ENCODE data around the gene FAM131B. TPM values are rescaled to one million over a fixed set of nuclear protein-coding genes. Genes with fewer than 3 reads are reported as not detected.

Gene FAM131B
- total RNA-seq, 1 experiment from 2014 or later, result 6.9 TPM

GRCh38 chr7:143359771-143360353, 2.7 kb downstream of the FAM131B start:
- Histone ChIP-seq H3F3A (ENCODE audit: low read length, unreplicated experiment) (no peaks in the 10 kb centered on the region), H3K4me1 (ENCODE audit: insufficient read depth, low read length) (no peaks in the 10 kb centered on the region; the same call in 1 of the 2 replicates), H3K4me2 (ENCODE audit: low read length) (no peak overlapping the region), H3K4me3 (ENCODE audit: low read length) (no peak overlapping the region), H2AFZ (ENCODE audit: low read length) (no peak overlapping the region), H4K20me1 (ENCODE audit: low read length) (no peaks in the 10 kb centered on the region), H3K27me3 (ENCODE audit: low read length) (peaks cover 9% of the 10 kb centered on the region), H3K9me2 (replicated peaks; ENCODE audit: low read length) (no peaks in the 10 kb centered on the region), H3K36me3 (ENCODE audit: low read depth, low read length) (no peaks in the 10 kb centered on the region), H3K27ac (ENCODE audit: low read length) (no peak overlapping the region), H3K9ac (ENCODE audit: low read length) (no peak overlapping the region), H3K9me3 (ENCODE audit: low read length) (no peaks in the 10 kb centered on the region), H3K79me2 (ENCODE audit: low read length) (no peaks in the 10 kb centered on the region)
- DNase-seq (no peak), ATAC-seq (no peak)
- no TSS peak for BruUV-seq (replicated peaks)
- POLR2A ChIA-PET (ENCODE audit: unreplicated experiment), result no interaction called here
- TF ChIP-seq EZH2 (IDR thresholded peaks at IDR 0.05; ENCODE audit: low read length, unreplicated experiment) (no peak), EZH2phosphoT487 (IDR thresholded peaks at IDR 0.05; ENCODE audit: borderline replicate concordance, low read length) (no peak)
- TF ChIP-seq, protein P1, sequence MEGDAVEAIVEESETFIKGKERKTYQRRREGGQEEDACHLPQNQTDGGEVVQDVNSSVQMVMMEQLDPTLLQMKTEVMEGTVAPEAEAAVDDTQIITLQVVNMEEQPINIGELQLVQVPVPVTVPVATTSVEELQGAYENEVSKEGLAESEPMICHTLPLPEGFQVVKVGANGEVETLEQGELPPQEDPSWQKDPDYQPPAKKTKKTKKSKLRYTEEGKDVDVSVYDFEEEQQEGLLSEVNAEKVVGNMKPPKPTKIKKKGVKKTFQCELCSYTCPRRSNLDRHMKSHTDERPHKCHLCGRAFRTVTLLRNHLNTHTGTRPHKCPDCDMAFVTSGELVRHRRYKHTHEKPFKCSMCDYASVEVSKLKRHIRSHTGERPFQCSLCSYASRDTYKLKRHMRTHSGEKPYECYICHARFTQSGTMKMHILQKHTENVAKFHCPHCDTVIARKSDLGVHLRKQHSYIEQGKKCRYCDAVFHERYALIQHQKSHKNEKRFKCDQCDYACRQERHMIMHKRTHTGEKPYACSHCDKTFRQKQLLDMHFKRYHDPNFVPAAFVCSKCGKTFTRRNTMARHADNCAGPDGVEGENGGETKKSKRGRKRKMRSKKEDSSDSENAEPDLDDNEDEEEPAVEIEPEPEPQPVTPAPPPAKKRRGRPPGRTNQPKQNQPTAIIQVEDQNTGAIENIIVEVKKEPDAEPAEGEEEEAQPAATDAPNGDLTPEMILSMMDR (conservative IDR thresholded peaks at IDR 0.05; ENCODE audit: low read depth, low read length), result no peak
- intact Hi-C loops (cut with micrococcal nuclease), result no loop called here
- CTCF ChIA-PET, result no interaction called here

GRCh38 chr7:143358626-143359025, 3.9 kb downstream of the FAM131B start:
- TF ChIP-seq EZH2phosphoT487 (IDR thresholded peaks at IDR 0.05; ENCODE audit: borderline replicate concordance, low read length) (no peak), EZH2 (IDR thresholded peaks at IDR 0.05; ENCODE audit: low read length, unreplicated experiment) (no peak)
- TF ChIP-seq, protein P1 (conservative IDR thresholded peaks at IDR 0.05; ENCODE audit: low read depth, low read length), result no peak

GRCh38 chr7:143356414-143357050, 6.0 kb downstream of the FAM131B start:
- Histone ChIP-seq H3K9ac (ENCODE audit: low read length) (no peak overlapping the region), H3K4me3 (ENCODE audit: low read length) (no peak overlapping the region), H3K27ac (ENCODE audit: low read length) (no peak overlapping the region), H3K36me3 (ENCODE audit: low read depth, low read length) (no peaks in the 10 kb centered on the region), H4K20me1 (ENCODE audit: low read length) (no peaks in the 10 kb centered on the region), H3K79me2 (ENCODE audit: low read length) (no peaks in the 10 kb centered on the region), H2AFZ (ENCODE audit: low read length) (no peak overlapping the region), H3K4me2 (ENCODE audit: low read length) (no peak overlapping the region), H3K27me3 (ENCODE audit: low read length) (no peaks in the 10 kb centered on the region), H3K9me3 (ENCODE audit: low read length) (no peaks in the 10 kb centered on the region), H3F3A (ENCODE audit: low read length, unreplicated experiment) (no peaks in the 10 kb centered on the region), H3K4me1 (ENCODE audit: insufficient read depth, low read length) (no peaks in the 10 kb centered on the region; the same call in 1 of the 2 replicates), H3K9me2 (replicated peaks; ENCODE audit: low read length) (no peaks in the 10 kb centered on the region)
- POLR2A ChIA-PET (ENCODE audit: unreplicated experiment), result interaction anchor here (1.4 kb wide), 1 partner anchor 22 kb away, joined by 3 read pairs; no protein-coding TSS in a partner anchor
- intact Hi-C loops (cut with micrococcal nuclease), result no loop called here
- ATAC-seq (no peak), DNase-seq (no peak)
- TF ChIP-seq EZH2 (IDR thresholded peaks at IDR 0.05; ENCODE audit: low read length, unreplicated experiment) (no peak), EZH2phosphoT487 (IDR thresholded peaks at IDR 0.05; ENCODE audit: borderline replicate concordance, low read length) (no peak)
- TF ChIP-seq, protein P1 (conservative IDR thresholded peaks at IDR 0.05; ENCODE audit: low read depth, low read length), result no peak
- BruUV-seq (replicated peaks), result no TSS peak
- CTCF ChIA-PET, result no interaction called here

More at GRCh38 chr7:143358626-143359025, 3.9 kb downstream of the FAM131B start:
- H3K27ac ChIP-seq (ENCODE audit: low read length), result no peak overlapping the region
- H3K9me3 ChIP-seq (ENCODE audit: low read length), result no peaks in the 10 kb centered on the region
- CTCF ChIA-PET, result no interaction called here
- POLR2A ChIA-PET (ENCODE audit: unreplicated experiment), result interaction anchor here (0.7 kb wide), 1 partner anchor 24 kb away, joined by 6 read pairs; no protein-coding TSS in a partner anchor
- H3K9me2 ChIP-seq (replicated peaks; ENCODE audit: low read length), result no peaks in the 10 kb centered on the region
- no peaks in the 10 kb centered on the region; the same call in 1 of the 2 replicates for H3K4me1 ChIP-seq (ENCODE audit: insufficient read depth, low read length)
- no peaks in the 10 kb centered on the region for H3K79me2 ChIP-seq (ENCODE audit: low read length)
- H3K36me3 ChIP-seq (ENCODE audit: low read depth, low read length), result no peaks in the 10 kb centered on the region
- ATAC-seq (no peak), DNase-seq (no peak)
- intact Hi-C loops (cut with micrococcal nuclease), result no loop called here
- no peak overlapping the region for H3K4me2 ChIP-seq (ENCODE audit: low read length)
- no peaks in the 10 kb centered on the region for H4K20me1 ChIP-seq (ENCODE audit: low read length)
- H3K27me3 ChIP-seq (ENCODE audit: low read length), result peaks cover 8% of the 10 kb centered on the region
- no peak overlapping the region for H3K9ac ChIP-seq (ENCODE audit: low read length)
- no peak overlapping the region for H2AFZ ChIP-seq (ENCODE audit: low read length)
- H3K4me3 ChIP-seq (ENCODE audit: low read length), result no peak overlapping the region
- BruUV-seq (replicated peaks), result no TSS peak
- no peaks in the 10 kb centered on the region for H3F3A ChIP-seq (ENCODE audit: low read length, unreplicated experiment)

All from PC-3 (cell line).